Uterus (tissue), 4 donors: ENCODE measurements around the gene P2RY2. TPM values are rescaled to one million over a fixed set of nuclear protein-coding genes. Genes with fewer than 3 reads are reported as not detected.

ENCODE experiments used
- DNase-seq, 2 donors: peaks; one replicate each; pipeline ENCODE4 v3.0.0-alpha.2; 2019 to 2020
- H3K27ac ChIP-seq, 2 donors: fragments of 200-600 bp; sonication (generic); 1 replicate in 1 of 2; 2 replicates in 1 of 2; pipeline ENCODE4 v1.5.1; 2016 to 2018
- H3K27me3 ChIP-seq, 2 donors: fragments of 200-600 bp; sonication (generic); one replicate each; pipeline ENCODE4 v1.5.1; 2018 to 2019; ENCODE audit warnings: control low read depth in 1 of 2
- H3K36me3 ChIP-seq, 2 donors: fragments of 200-600 bp; sonication (generic); one replicate each; pipeline ENCODE4 v1.5.1; 2019; ENCODE audit warnings: control low read depth in 1 of 2
- H3K4me1 ChIP-seq, 2 donors: fragments of 200-600 bp; sonication (generic); one replicate each; pipeline ENCODE4 v1.5.1; 2018 to 2019; ENCODE audit warnings: control low read depth in 1 of 2
- H3K4me3 ChIP-seq, 2 donors: fragments of 200-600 bp; sonication (generic); 1 replicate in 1 of 2; 2 replicates in 1 of 2; pipeline ENCODE4 v1.5.1; 2018 to 2019; ENCODE audit warnings: mild to moderate bottlenecking in 1 of 2
- H3K9me3 ChIP-seq, 2 donors: fragments of 200-600 bp; sonication (generic); one replicate each; pipeline ENCODE4 v1.5.1; 2019; ENCODE audit warnings: control low read depth in 1 of 2
- POLR2A ChIP-seq, 2 donors: fragments of 450-650 bp; IDR thresholded peaks; one replicate each; pipeline ENCODE4 v1.6.1; 2016; ENCODE audit warnings: antibody characterized with exemption in 2 of 2, mild to moderate bottlenecking in 1 of 2, moderate library complexity in 1 of 2
- intact Hi-C: fragments of 100-400 bp; cut with DNase I; formaldehyde crosslinking; loops from one replicate; pipeline ENCODE4 v1.15.1; 2023; ENCODE audit warnings: low total_unique reads
- total RNA-seq, 4 donors: library from RNA; depleted of rRNA in 3 of 4; stranded (reverse); fragments of >200 nt in 3 of 4; gene quantifications; one replicate each; pipeline versions ENCODE4 v1.1.0 to v1.2.4, GENCODE V29; 2014 to 2023
- TF ChIP-seq, protein P1 (sequence below), 4 experiments: fragments of 200-600 bp in 2 of 4; fragments of 450-650 bp in 2 of 4; sonication (generic) in 2 of 4; IDR thresholded peaks; one replicate each; pipeline ENCODE4 v1.5.1; 2016 to 2019; ENCODE audit warnings: antibody characterized with exemption in 4 of 4, mild to moderate bottlenecking in 2 of 4, moderate library complexity in 1 of 4
- donor health status: DM: yes; HTN: yes; CAD: no.

The P2RY2 gene
- total RNA-seq, 4 donors from 2014 or later, result 0.98 to 3.1 (median 2.8) TPM; not detected in 1

- Histone ChIP-seq H3K36me3 (no peaks in the 10 kb centered on the region), H3K4me3 (no peak overlapping the region), H3K27me3 (no peaks in the 10 kb centered on the region), H3K27ac (no peak overlapping the region), H3K9me3 (no peaks in the 10 kb centered on the region), H3K4me1 (no peaks in the 10 kb centered on the region)
- TF ChIP-seq, protein P1, sequence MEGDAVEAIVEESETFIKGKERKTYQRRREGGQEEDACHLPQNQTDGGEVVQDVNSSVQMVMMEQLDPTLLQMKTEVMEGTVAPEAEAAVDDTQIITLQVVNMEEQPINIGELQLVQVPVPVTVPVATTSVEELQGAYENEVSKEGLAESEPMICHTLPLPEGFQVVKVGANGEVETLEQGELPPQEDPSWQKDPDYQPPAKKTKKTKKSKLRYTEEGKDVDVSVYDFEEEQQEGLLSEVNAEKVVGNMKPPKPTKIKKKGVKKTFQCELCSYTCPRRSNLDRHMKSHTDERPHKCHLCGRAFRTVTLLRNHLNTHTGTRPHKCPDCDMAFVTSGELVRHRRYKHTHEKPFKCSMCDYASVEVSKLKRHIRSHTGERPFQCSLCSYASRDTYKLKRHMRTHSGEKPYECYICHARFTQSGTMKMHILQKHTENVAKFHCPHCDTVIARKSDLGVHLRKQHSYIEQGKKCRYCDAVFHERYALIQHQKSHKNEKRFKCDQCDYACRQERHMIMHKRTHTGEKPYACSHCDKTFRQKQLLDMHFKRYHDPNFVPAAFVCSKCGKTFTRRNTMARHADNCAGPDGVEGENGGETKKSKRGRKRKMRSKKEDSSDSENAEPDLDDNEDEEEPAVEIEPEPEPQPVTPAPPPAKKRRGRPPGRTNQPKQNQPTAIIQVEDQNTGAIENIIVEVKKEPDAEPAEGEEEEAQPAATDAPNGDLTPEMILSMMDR (IDR thresholded peaks at IDR 0.05), result no peak
- TF ChIP-seq POLR2A (IDR thresholded peaks at IDR 0.05), result no peak
- no peak for DNase-seq
- intact Hi-C loops, result no loop called here
Observed at GRCh38 chr11:73246303-73246702, 28.2 kb downstream of the P2RY2 start.

GRCh38 chr11:73248526-73249185, 30.6 kb downstream of the P2RY2 start:
- H3K27me3 ChIP-seq, result no peaks in the 10 kb centered on the region
- H3K36me3 ChIP-seq, result no peaks in the 10 kb centered on the region
- TF ChIP-seq, protein P1 (IDR thresholded peaks at IDR 0.05), result no peak
- TF ChIP-seq POLR2A (IDR thresholded peaks at IDR 0.05), result no peak
- no peak overlapping the region for H3K27ac ChIP-seq
- no peak overlapping the region for H3K4me3 ChIP-seq
- no peaks in the 10 kb centered on the region for H3K4me1 ChIP-seq
- intact Hi-C loops, result no loop called here
- DNase-seq, result no peak
- H3K9me3 ChIP-seq, result no peaks in the 10 kb centered on the region

GRCh38 chr11:73249304-73249703, 31.2 kb downstream of the P2RY2 start:
- Histone ChIP-seq H3K4me3 (no peak overlapping the region), H3K27me3 (no peaks in the 10 kb centered on the region), H3K9me3 (no peaks in the 10 kb centered on the region), H3K36me3 (no peaks in the 10 kb centered on the region), H3K4me1 (no peaks in the 10 kb centered on the region), H3K27ac (no peak overlapping the region)
- DNase-seq, result no peak
- TF ChIP-seq, protein P1 (IDR thresholded peaks at IDR 0.05), result no peak
- TF ChIP-seq POLR2A (IDR thresholded peaks at IDR 0.05), result no peak
- intact Hi-C loops, result no loop called here

GRCh38 chr11:73249853-73250783, 32.0 kb downstream of the P2RY2 start:
- no peak for DNase-seq
- H3K9me3 ChIP-seq, result no peaks in the 10 kb centered on the region
- H3K4me3 ChIP-seq, result no peak overlapping the region
- intact Hi-C loops, result no loop called here
- no peak overlapping the region for H3K27ac ChIP-seq
- TF ChIP-seq POLR2A (IDR thresholded peaks at IDR 0.05), result no peak
- TF ChIP-seq, protein P1 (IDR thresholded peaks at IDR 0.05), result no peak
- no peaks in the 10 kb centered on the region for H3K36me3 ChIP-seq
- H3K27me3 ChIP-seq, result no peaks in the 10 kb centered on the region
- H3K4me1 ChIP-seq, result no peaks in the 10 kb centered on the region
